Panc1 (cell line): ENCODE data around the gene DPP9.

Experiments
- POLR2AphosphoS5 ChIP-seq: IDR thresholded peaks from 2 replicates; pipeline ENCODE4 v1.6.1; 2012; ENCODE audit warnings: mild to moderate bottlenecking, low read depth, low read length, moderate library complexity
- REST ChIP-seq, 2 experiments: IDR thresholded peaks; 2 replicates each; pipeline ENCODE4 v1.6.1; 2011 to 2012; ENCODE audit warnings: low read depth in 2 of 2, control low read depth in 1 of 2, low read length in 1 of 2, mild to moderate bottlenecking in 1 of 2, moderate library complexity in 1 of 2; ENCODE audit not compliant: insufficient read depth in 1 of 2
- TCF7L2 ChIP-seq: IDR thresholded peaks from 2 replicates; pipeline ENCODE4 v1.6.1; 2011; ENCODE audit warnings: mild to moderate bottlenecking, low read depth, low read length, inconsistent platforms
- TF ChIP-seq, protein P1 (sequence below): fragments of 450-650 bp; IDR thresholded peaks from 2 replicates; pipeline ENCODE4 v1.5.1; 2017; ENCODE audit warnings: mild to moderate bottlenecking

DNA sequence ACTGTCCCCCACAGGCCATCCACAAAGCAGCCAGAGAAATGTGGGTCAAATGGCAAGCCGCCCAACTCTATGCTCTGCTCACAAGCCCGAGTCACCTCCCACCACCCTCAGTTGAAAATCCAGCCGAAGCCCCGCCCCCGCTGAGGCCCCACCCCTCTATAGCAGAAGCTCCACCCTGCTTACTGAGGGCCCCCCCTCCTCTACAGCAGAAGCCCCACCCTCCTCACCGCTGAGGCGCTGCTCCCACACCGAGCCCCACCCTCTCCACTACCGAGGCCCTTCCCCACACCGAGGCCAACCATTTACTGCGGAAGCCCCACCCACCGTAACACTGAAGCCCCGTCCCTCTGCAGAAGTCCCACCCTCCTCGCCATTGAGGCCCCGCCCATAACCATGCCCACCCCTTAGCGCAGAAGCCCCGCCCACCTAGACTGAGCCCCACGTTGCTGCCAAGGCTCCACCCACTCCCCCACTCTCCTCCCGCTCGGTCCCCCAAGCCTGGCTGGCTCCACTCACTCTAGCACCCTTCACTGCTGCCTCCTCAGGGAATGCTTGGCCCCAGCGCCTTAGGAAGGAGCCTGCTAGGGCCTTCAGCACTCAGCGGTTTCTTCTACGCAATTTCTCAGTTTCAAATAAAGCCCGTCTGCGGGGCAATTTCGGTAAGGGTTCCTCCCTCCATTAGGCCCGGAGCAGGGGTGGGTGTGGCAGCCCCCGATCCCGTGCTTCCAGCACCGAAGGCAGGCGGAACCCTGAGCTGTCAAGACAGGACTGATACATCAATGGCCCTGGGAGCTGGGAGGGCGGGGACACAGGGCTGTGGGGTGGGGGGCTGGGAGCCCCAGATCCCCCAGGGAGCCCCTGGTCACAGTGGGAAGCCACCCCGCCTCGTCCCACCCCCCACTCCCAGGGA lies 44.5 kb downstream of the DPP9 start:
- TF ChIP-seq POLR2AphosphoS5 (no peak), TCF7L2 (no peak), REST (IDR thresholded peaks at IDR 0.05; ENCODE audit: insufficient read depth in 1 of 2, low read depth in 2 of 2, low read length in 1 of 2) (no peak)
- TF ChIP-seq, protein P1, sequence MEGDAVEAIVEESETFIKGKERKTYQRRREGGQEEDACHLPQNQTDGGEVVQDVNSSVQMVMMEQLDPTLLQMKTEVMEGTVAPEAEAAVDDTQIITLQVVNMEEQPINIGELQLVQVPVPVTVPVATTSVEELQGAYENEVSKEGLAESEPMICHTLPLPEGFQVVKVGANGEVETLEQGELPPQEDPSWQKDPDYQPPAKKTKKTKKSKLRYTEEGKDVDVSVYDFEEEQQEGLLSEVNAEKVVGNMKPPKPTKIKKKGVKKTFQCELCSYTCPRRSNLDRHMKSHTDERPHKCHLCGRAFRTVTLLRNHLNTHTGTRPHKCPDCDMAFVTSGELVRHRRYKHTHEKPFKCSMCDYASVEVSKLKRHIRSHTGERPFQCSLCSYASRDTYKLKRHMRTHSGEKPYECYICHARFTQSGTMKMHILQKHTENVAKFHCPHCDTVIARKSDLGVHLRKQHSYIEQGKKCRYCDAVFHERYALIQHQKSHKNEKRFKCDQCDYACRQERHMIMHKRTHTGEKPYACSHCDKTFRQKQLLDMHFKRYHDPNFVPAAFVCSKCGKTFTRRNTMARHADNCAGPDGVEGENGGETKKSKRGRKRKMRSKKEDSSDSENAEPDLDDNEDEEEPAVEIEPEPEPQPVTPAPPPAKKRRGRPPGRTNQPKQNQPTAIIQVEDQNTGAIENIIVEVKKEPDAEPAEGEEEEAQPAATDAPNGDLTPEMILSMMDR, result no peak
